Measurements from ENCODE around the gene SLC7A6.

The SLC7A6 gene

DNA sequence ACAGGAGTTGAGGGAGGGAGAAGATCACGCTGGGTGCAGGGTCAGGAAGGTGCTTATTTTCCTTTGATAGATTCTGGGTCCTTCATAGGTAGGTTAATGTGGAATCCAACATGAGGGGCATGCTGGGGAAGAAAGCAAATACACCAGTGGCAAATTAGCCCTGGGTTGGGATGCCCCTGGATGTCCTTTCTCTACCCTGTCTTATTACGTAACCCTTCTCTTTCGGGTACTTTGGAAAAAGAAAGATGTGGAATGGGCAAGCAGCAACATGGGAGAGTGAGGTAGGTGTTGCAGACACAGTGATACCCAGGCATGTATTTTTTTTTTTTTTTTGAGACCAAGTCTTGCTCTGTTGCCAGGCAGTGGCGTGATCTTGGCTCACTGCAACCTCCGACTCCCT lies 9.1 kb downstream of the SLC7A6 start:
- H3K27me3 ChIP-seq (ENCODE audit: insufficient read depth, low read length) = no peaks in the 10 kb centered on the region
- no peak overlapping the region for H2AFZ ChIP-seq (ENCODE audit: low read length, unreplicated experiment)
- peaks cover 59% of the 10 kb centered on the region for H3K79me2 ChIP-seq (ENCODE audit: control insufficient read depth, insufficient read depth, low read length, unreplicated experiment)
- no peak overlapping the region for H3K4me3 ChIP-seq (ENCODE audit: low read depth, low read length)
- no peak overlapping the region for H3K27ac ChIP-seq (ENCODE audit: low read depth, low read length)
- H3K36me3 ChIP-seq (ENCODE audit: insufficient read depth, low read length) = no peaks in the 10 kb centered on the region; the same call in 1 of the 2 replicates
- no peaks in the 10 kb centered on the region for H3K4me1 ChIP-seq (ENCODE audit: control insufficient read depth, insufficient read depth, low read length, unreplicated experiment)

DNA sequence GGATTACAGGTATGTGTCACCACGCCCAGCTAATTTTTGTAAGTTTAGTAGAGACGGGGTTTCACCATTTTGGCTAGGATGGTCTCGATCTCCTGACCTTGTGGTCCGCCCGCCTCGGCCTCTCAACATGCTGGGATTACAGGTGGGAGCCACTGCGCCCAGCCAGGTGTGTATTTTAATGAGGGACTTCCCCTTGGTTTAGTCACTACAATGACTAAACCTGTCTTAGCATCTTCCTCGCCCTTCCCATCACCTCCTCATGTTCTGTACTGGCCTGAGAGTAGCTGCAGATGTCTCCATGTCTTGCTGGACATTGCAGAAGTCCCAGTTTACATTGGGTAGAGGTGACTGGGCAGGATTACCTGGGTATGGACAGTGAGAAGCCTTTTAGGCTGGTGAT lies 9.6 kb downstream of the SLC7A6 start:
- Histone ChIP-seq H3K27me3 (ENCODE audit: insufficient read depth, low read length) (no peaks in the 10 kb centered on the region), H3K79me2 (ENCODE audit: control insufficient read depth, insufficient read depth, low read length, unreplicated experiment) (peaks cover 55% of the 10 kb centered on the region), H3K4me3 (ENCODE audit: low read depth, low read length) (no peak overlapping the region), H3K27ac (ENCODE audit: low read depth, low read length) (no peak overlapping the region), H3K36me3 (ENCODE audit: insufficient read depth, low read length) (no peaks in the 10 kb centered on the region; the same call in 1 of the 2 replicates), H3K4me1 (ENCODE audit: control insufficient read depth, insufficient read depth, low read length, unreplicated experiment) (no peaks in the 10 kb centered on the region), H2AFZ (ENCODE audit: low read length, unreplicated experiment) (no peak overlapping the region)

DNA sequence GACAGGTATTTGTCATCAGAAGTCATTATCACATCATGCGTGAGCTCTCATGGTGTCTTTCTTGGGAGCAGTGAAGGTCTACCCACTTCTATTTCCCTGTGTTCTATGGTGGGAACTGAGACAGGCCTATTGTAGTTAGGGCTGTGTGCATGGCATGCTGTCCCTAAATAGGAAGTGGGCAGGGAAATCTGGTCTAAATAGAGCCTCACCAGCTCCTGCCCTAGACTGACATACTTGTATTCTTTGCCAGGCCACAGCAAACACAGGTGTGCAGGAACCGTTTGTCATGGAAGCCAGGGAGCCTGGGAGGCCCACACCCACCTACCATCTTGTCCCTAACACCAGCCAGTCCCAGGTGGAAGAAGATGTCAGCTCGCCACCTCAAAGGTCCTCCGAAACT lies 10.1 kb downstream of the SLC7A6 start:
- H3K79me2 ChIP-seq (ENCODE audit: control insufficient read depth, insufficient read depth, low read length, unreplicated experiment) = peaks cover 49% of the 10 kb centered on the region
- H3K4me3 ChIP-seq (ENCODE audit: low read depth, low read length) = no peak overlapping the region
- no peaks in the 10 kb centered on the region for H3K27me3 ChIP-seq (ENCODE audit: insufficient read depth, low read length)
- H3K27ac ChIP-seq (ENCODE audit: low read depth, low read length) = no peak overlapping the region
- H2AFZ ChIP-seq (ENCODE audit: low read length, unreplicated experiment) = no peak overlapping the region
- H3K36me3 ChIP-seq (ENCODE audit: insufficient read depth, low read length) = no peaks in the 10 kb centered on the region; the same call in 1 of the 2 replicates
- no peaks in the 10 kb centered on the region for H3K4me1 ChIP-seq (ENCODE audit: control insufficient read depth, insufficient read depth, low read length, unreplicated experiment)

DNA sequence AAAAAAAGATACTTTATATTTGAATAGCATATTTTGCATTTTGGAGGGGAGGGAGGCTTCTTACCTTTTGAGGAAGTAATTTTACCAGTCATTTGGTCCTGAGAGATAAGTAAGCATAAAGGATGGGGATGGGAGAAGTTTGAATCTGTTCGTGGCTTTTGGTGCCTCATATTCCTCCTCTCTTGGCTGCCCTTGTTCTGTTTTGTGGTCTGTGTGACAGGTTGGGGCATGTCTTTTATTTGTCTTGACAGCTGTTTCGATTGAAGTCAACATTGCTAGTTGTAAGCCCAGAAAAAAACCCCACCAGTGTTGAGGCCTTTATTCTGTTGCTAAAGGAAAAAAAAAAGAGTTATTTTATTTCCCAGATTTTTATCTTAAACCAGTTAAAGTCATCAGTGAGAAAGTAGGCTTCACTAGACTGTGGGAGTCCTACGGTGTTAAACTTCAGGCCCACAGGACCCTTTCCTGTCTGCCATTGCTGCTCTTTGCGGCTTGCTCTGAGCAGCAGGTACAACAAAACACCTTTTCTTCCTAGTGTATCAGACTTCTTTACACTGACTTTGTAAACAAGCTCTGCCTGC lies 11.4 kb downstream of the SLC7A6 start:
- no peaks in the 10 kb centered on the region; the same call in 1 of the 2 replicates for H3K36me3 ChIP-seq (ENCODE audit: insufficient read depth, low read length)
- H3K79me2 ChIP-seq (ENCODE audit: control insufficient read depth, insufficient read depth, low read length, unreplicated experiment) = peaks cover 44% of the 10 kb centered on the region
- H3K27ac ChIP-seq (ENCODE audit: low read depth, low read length) = no peak overlapping the region
- no peak overlapping the region for H3K4me3 ChIP-seq (ENCODE audit: low read depth, low read length)
- H3K4me1 ChIP-seq (ENCODE audit: control insufficient read depth, insufficient read depth, low read length, unreplicated experiment) = no peaks in the 10 kb centered on the region
- H3K27me3 ChIP-seq (ENCODE audit: insufficient read depth, low read length) = no peaks in the 10 kb centered on the region
- H2AFZ ChIP-seq (ENCODE audit: low read length, unreplicated experiment) = no peak overlapping the region

DNA sequence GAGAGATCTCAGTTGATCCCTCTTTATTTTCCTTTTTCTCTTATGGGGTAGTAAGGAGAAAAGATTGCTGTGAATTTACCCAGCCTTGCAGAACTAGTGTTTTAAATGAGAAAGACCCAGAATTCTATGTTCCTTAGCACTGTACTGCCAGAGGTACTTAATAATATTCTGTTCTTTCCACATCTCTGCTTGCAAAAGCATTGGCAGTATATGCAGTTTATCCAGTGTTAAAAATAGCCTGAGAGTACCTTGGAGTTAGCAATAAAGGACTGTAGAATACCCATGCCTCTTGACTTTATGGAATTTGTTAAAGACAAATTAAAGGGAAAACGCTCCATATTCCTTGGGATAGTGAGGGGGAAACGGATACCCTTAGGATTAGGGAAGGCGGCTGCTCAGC lies 11.9 kb downstream of the SLC7A6 start:
- H3K27ac ChIP-seq (ENCODE audit: low read depth, low read length) = no peak overlapping the region
- peaks cover 39% of the 10 kb centered on the region for H3K79me2 ChIP-seq (ENCODE audit: control insufficient read depth, insufficient read depth, low read length, unreplicated experiment)
- H3K36me3 ChIP-seq (ENCODE audit: insufficient read depth, low read length) = no peaks in the 10 kb centered on the region; the same call in 1 of the 2 replicates
- no peak overlapping the region for H3K4me3 ChIP-seq (ENCODE audit: low read depth, low read length)
- H3K4me1 ChIP-seq (ENCODE audit: control insufficient read depth, insufficient read depth, low read length, unreplicated experiment) = no peaks in the 10 kb centered on the region
- no peak overlapping the region for H2AFZ ChIP-seq (ENCODE audit: low read length, unreplicated experiment)
- H3K27me3 ChIP-seq (ENCODE audit: insufficient read depth, low read length) = no peaks in the 10 kb centered on the region

DNA sequence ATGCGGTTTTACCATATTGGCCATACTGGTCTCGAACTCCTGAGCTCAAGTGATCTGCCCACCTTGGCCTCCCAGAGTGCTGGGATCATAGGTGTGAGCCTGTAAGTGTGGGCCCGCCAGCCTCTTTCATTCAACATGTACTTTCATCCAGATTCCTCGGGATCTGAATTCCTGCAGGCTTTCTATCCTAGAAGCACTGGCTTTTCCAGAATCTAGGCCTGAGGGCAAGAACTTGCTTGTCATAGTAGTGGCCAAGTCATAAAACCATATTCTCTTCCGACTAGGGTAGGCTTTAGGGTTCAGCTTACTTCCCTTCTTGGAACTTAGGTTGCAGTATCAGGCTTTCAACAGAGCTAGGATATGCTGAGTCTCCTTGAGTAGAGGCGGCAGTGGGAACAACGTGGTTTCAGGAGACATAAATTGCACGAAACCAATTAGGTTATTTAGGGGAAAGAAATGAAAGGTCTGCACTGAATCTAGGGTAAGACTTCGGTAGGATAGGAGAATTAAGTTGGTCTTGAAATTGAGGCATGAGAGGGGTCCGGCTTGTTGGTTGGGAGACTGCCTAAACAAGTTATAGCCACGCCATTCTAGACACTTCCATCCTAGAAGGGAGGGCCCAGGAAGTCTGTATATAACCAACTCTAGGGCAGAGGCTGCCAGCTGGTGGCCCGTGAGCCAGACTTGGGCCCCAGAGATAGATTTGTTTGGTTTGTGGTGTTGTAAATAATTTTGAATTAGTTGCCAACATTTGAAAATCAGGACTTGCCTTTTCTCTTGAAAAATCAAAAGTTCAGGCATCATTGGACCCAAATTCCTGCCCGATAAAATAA lies 15.6 kb downstream of the SLC7A6 start:
- H3K27me3 ChIP-seq (ENCODE audit: insufficient read depth, low read length) = no peaks in the 10 kb centered on the region
- H3K79me2 ChIP-seq (ENCODE audit: control insufficient read depth, insufficient read depth, low read length, unreplicated experiment) = peaks cover 15% of the 10 kb centered on the region
- H2AFZ ChIP-seq (ENCODE audit: low read length, unreplicated experiment) = no peak overlapping the region
- H3K4me1 ChIP-seq (ENCODE audit: control insufficient read depth, insufficient read depth, low read length, unreplicated experiment) = no peaks in the 10 kb centered on the region
- H3K4me3 ChIP-seq (ENCODE audit: low read depth, low read length) = no peak overlapping the region
- H3K27ac ChIP-seq (ENCODE audit: low read depth, low read length) = no peak overlapping the region
- H3K36me3 ChIP-seq (ENCODE audit: insufficient read depth, low read length) = no peaks in the 10 kb centered on the region; the same call in 1 of the 2 replicates

DNA sequence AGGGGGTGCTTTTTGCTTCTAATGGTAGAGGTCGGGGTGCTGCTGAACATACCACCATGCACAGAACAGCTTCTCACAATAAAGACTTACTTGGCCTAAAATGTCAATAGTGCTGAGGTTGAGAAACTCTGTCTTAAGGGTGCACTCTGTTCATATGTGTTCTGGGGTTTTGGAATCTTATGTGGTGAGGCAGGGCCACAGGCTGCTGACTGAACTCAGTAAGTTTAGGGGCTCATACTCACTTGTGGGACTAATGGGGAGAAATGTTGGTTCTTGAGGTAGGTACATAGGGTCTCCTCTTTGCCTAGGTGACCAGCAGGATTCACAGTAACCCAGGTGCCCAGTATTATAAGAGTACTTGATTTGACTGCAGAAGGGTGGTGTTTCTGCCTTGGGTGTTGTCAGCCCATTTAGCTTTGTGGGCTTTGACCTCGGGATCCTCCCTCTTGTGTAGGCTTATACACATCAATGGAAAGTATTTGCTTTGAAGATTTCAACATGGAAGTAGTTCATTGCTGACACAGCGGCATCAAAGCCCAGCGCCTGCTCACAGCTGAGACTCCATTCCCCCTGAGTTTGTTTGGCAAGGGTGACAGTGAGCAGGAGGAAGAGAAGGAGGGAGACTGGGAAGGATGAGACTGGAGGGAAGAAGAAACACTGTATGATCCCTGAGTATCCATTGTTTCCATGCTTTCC lies 17.2 kb downstream of the SLC7A6 start:
- Histone ChIP-seq H3K4me1 (ENCODE audit: control insufficient read depth, insufficient read depth, low read length, unreplicated experiment) (no peaks in the 10 kb centered on the region), H3K4me3 (ENCODE audit: low read depth, low read length) (no peak overlapping the region), H3K27me3 (ENCODE audit: insufficient read depth, low read length) (no peaks in the 10 kb centered on the region), H2AFZ (ENCODE audit: low read length, unreplicated experiment) (no peak overlapping the region), H3K36me3 (ENCODE audit: insufficient read depth, low read length) (no peaks in the 10 kb centered on the region), H3K27ac (ENCODE audit: low read depth, low read length) (no peak overlapping the region), H3K79me2 (ENCODE audit: control insufficient read depth, insufficient read depth, low read length, unreplicated experiment) (peaks cover 22% of the 10 kb centered on the region)

DNA sequence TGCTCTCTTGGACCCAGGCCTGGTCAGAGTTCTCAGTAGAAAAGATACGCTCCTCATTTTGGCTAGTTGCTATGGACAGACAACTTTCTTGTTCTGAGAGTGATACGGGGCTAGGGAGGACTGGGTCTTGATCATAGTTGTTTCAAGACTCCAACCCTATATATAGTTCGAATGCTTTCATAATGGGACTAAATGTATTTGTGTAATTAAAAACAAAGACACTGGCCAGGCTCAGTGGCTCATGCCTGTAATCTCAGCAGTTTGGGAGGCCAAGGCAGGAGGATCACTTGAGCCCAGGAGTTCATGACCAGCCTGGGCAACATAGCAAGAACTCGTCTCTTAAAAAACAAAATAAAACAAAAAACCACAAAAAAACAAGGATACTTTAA lies 17.7 kb downstream of the SLC7A6 start:
- peaks cover 2% of the 10 kb centered on the region for H3K4me1 ChIP-seq (ENCODE audit: control insufficient read depth, insufficient read depth, low read length, unreplicated experiment)
- H3K4me3 ChIP-seq (ENCODE audit: low read depth, low read length) = no peak overlapping the region
- no peak overlapping the region for H3K27ac ChIP-seq (ENCODE audit: low read depth, low read length)
- H2AFZ ChIP-seq (ENCODE audit: low read length, unreplicated experiment) = no peak overlapping the region
- H3K36me3 ChIP-seq (ENCODE audit: insufficient read depth, low read length) = no peaks in the 10 kb centered on the region
- H3K27me3 ChIP-seq (ENCODE audit: insufficient read depth, low read length) = no peaks in the 10 kb centered on the region
- peaks cover 25% of the 10 kb centered on the region for H3K79me2 ChIP-seq (ENCODE audit: control insufficient read depth, insufficient read depth, low read length, unreplicated experiment)

DNA sequence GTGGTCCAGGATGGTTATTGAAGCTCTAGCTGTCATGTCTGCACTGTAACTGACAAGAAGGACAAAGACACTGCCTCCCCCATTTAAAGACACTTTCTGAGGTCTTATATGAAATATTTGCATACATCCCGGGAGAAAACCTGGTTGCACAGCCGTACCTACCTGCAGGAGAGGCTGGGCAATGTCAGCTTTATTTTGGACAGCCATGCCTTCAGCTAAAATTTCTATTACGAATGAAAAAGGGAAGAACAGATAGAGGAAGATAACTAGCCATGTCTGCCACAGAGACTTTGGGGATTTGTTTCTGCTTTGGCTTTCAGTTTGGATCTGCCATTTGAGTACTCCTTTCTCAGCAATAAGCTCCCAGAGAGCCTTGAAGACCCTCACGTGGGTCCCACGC lies 19.0 kb downstream of the SLC7A6 start:
- Histone ChIP-seq H3K27me3 (ENCODE audit: insufficient read depth, low read length) (no peaks in the 10 kb centered on the region), H2AFZ (ENCODE audit: low read length, unreplicated experiment) (no peak overlapping the region), H3K36me3 (ENCODE audit: insufficient read depth, low read length) (no peaks in the 10 kb centered on the region), H3K4me1 (ENCODE audit: control insufficient read depth, insufficient read depth, low read length, unreplicated experiment) (peaks cover 14% of the 10 kb centered on the region), H3K27ac (ENCODE audit: low read depth, low read length) (no peak overlapping the region), H3K4me3 (ENCODE audit: low read depth, low read length) (no peak overlapping the region), H3K79me2 (ENCODE audit: control insufficient read depth, insufficient read depth, low read length, unreplicated experiment) (peaks cover 28% of the 10 kb centered on the region)

DNA sequence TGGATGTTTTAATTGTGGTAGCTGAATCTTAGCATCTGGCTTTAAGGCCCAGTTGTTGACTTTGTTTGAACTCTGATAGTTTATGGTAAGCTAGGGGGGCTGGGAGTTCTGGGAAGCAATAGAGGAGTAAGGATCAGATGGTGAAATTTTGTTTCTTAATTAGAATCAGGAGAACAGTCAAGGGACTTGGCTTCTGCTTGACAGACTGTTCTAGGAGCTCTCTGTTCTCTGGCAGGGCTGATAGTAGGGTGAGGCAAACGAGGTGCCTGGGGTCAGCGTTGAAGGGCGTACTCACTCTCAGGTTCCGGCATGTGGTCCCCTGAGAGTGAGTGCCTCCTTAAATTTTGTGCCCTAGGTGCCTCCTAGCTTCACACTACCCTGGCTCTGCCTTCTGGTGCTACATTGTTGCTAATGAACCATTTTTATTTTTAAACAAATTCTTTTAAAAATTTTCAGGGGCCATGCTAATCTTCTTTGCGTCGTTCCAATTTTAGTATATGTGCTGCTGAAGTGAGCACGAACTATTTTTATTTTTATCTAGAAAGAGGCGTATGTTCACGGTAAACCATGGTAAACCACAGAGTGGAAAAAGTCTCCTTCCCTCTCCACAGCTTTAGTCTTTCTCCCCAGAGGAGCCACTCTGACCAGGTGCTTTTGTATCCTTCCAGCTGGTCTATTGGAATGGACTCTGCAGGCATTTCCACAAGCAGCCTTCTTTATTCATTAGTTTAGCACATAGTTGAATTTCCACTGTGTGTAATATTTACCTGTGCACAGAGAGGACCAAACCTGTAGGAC lies 19.7 kb downstream of the SLC7A6 start:
- H2AFZ ChIP-seq (ENCODE audit: low read length, unreplicated experiment) = no peak overlapping the region
- H3K27me3 ChIP-seq (ENCODE audit: insufficient read depth, low read length) = no peaks in the 10 kb centered on the region
- H3K4me3 ChIP-seq (ENCODE audit: low read depth, low read length) = no peak overlapping the region
- no peak overlapping the region for H3K27ac ChIP-seq (ENCODE audit: low read depth, low read length)
- peaks cover 28% of the 10 kb centered on the region for H3K79me2 ChIP-seq (ENCODE audit: control insufficient read depth, insufficient read depth, low read length, unreplicated experiment)
- no peaks in the 10 kb centered on the region for H3K36me3 ChIP-seq (ENCODE audit: insufficient read depth, low read length)
- H3K4me1 ChIP-seq (ENCODE audit: control insufficient read depth, insufficient read depth, low read length, unreplicated experiment) = peaks cover 16% of the 10 kb centered on the region
